Body of pancreas (tissue), 4 donors: ENCODE results near the gene ASPDH. TPM values are rescaled to one million over a fixed set of nuclear protein-coding genes. Genes with fewer than 3 reads are reported as not detected.

ENCODE experiments used
- ATAC-seq: fragments of 150-250 bp; one replicate; pipeline ENCODE4 v1.9.1; 2016
- DNase-seq, 4 donors: peaks; one replicate each; pipeline ENCODE4 v3.0.0-alpha.2; 2019
- H3K27ac ChIP-seq, 4 donors: fragments of 200-600 bp; sonication (generic); 1 replicate in 3 of 4; 2 replicates in 1 of 4; pipeline versions ENCODE4 v1.5.1 to v1.6.1; 2016 to 2019; ENCODE audit warnings: mild to moderate bottlenecking in 1 of 4, mixed read lengths in 1 of 4, moderate library complexity in 1 of 4
- H3K27me3 ChIP-seq, 2 donors: fragments of 200-600 bp; sonication (generic); one replicate each; pipeline ENCODE4 v1.6.0; 2016; ENCODE audit warnings: mild to moderate bottlenecking in 1 of 2
- H3K36me3 ChIP-seq, 2 donors: fragments of 200-600 bp; sonication (generic); replicated peaks in 1 of 2; 2 replicates each; pipeline ENCODE4 v1.5.1; 2016; ENCODE audit warnings: low read depth in 2 of 2; ENCODE audit not compliant: insufficient read depth in 1 of 2
- H3K4me1 ChIP-seq: fragments of 200-600 bp; sonication (generic); one replicate; pipeline ENCODE4 v1.6.0; 2016
- H3K4me3 ChIP-seq, 2 donors: fragments of 200-600 bp; sonication (generic); 1 replicate in 1 of 2; 2 replicates in 1 of 2; pipeline ENCODE4 v1.5.1; 2016 to 2019
- H3K9me3 ChIP-seq, 3 donors: fragments of 200-600 bp; sonication (generic); 1 replicate in 2 of 3; 2 replicates in 1 of 3; pipeline ENCODE4 v1.5.1; 2016
- POLR2A ChIP-seq, 3 donors: fragments of 450-650 bp; IDR thresholded peaks; one replicate each; pipeline ENCODE4 v1.6.1; 2016; ENCODE audit warnings: antibody characterized with exemption in 3 of 3, mild to moderate bottlenecking in 2 of 3
- WGBS, 2 donors: methylation state at CpG; one replicate each; pipeline ENCODE4 v1.1.5; 2017; 5-methylcytosine and 5-hydroxymethylcytosine counted together
- intact Hi-C: fragments of 100-400 bp; cut with DNase I; formaldehyde crosslinking; loops from one replicate; pipeline ENCODE4 v1.15.1; 2023
- total RNA-seq, 2 donors: library from RNA; depleted of rRNA; stranded (reverse); fragments of >200 nt; gene quantifications; one replicate each; pipeline ENCODE4 v1.1.0, GENCODE V29; 2016
- TF ChIP-seq, protein P1 (sequence below), 7 experiments: fragments of 450-650 bp in 4 of 7; fragments of 200-600 bp in 3 of 7; sonication (generic) in 3 of 7; IDR thresholded peaks; one replicate each; pipeline ENCODE4 v1.5.1; 2016 to 2019; ENCODE audit warnings: antibody characterized with exemption in 7 of 7

Gene ASPDH
- total RNA-seq, 2 donors from 2014 or later: not detected

DNA sequence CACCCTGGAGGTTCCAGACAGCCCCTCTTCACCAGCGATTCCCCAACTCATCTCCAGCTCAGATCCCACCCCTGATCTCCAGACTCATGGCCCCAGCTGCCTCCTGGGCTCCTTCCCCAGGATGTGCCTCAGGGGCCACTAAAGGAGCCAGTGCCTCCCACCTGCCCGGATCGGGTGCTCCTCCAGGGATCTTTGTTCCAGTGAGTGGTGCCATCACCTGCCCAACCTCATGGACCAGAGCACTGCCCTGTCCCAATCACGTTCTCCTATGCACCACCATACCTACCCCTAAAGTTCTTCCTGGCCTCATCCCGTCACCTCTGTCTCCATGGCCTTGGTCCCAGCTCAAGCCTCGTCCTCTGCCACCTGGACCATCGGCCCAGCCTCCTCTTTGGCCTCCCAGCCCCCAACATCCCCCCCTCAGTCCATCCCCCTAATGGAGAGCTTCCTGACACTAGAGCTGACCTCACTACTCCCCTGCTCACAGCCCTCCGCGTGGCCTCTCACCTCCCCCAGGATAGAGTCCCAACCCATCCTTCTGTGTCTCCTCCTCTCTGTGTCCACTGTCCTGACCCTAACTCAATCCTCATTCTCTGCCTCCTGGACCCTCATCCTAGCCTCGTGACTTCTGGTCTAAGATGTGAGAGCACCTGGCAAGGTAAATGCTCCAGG lies 28.3 kb downstream of the ASPDH start:
- Histone ChIP-seq H3K27ac (no peak overlapping the region), H3K27me3 (no peaks in the 10 kb centered on the region), H3K36me3 (peaks cover 7 to 9% of the 10 kb centered on the region in 2 donors), H3K4me3 (no peak overlapping the region), H3K4me1 (no peaks in the 10 kb centered on the region), H3K9me3 (no peaks in the 10 kb centered on the region)
- no peak for DNase-seq
- WGBS, 2 donors: 83 to 87% methylated on average over 10 of the region's 10 CpGs
- intact Hi-C loops: no loop called here
- no peak for ATAC-seq
- TF ChIP-seq POLR2A (IDR thresholded peaks at IDR 0.05): no peak
- TF ChIP-seq, protein P1, sequence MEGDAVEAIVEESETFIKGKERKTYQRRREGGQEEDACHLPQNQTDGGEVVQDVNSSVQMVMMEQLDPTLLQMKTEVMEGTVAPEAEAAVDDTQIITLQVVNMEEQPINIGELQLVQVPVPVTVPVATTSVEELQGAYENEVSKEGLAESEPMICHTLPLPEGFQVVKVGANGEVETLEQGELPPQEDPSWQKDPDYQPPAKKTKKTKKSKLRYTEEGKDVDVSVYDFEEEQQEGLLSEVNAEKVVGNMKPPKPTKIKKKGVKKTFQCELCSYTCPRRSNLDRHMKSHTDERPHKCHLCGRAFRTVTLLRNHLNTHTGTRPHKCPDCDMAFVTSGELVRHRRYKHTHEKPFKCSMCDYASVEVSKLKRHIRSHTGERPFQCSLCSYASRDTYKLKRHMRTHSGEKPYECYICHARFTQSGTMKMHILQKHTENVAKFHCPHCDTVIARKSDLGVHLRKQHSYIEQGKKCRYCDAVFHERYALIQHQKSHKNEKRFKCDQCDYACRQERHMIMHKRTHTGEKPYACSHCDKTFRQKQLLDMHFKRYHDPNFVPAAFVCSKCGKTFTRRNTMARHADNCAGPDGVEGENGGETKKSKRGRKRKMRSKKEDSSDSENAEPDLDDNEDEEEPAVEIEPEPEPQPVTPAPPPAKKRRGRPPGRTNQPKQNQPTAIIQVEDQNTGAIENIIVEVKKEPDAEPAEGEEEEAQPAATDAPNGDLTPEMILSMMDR (IDR thresholded peaks at IDR 0.05): no peak

DNA sequence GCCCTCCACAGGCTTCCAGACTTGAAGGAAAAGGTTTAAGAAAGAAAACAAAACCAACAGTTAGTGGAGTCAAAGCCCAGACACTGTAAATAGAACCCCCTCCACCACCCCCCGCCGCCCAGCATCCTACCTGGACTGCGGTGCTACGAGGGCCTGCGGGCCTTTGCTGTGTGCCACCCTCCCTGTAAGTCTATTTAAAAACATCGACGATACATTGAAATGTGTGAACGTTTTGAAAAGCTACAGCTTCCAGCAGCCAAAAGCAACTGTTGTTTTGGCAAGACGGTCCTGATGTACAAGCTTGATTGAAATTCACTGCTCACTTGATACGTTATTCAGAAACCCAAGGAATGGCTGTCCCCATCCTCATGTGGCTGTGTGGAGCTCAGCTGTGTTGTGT lies 30.8 kb downstream of the ASPDH start:
- H3K4me1 ChIP-seq: peaks cover 7% of the 10 kb centered on the region
- intact Hi-C loops: no loop called here
- H3K27me3 ChIP-seq: no peaks in the 10 kb centered on the region
- no peak overlapping the region for H3K4me3 ChIP-seq
- peaks cover 10 to 23% of the 10 kb centered on the region in 2 donors for H3K36me3 ChIP-seq
- H3K27ac ChIP-seq: no peak overlapping the region
- H3K9me3 ChIP-seq: no peaks in the 10 kb centered on the region
- DNase-seq: no peak
- WGBS, 2 donors: 88 to 89% methylated on average over 10 of the region's 10 CpGs
- TF ChIP-seq, protein P1 (IDR thresholded peaks at IDR 0.05): no peak
- no peak for TF ChIP-seq POLR2A (IDR thresholded peaks at IDR 0.05)
- ATAC-seq: no peak

DNA sequence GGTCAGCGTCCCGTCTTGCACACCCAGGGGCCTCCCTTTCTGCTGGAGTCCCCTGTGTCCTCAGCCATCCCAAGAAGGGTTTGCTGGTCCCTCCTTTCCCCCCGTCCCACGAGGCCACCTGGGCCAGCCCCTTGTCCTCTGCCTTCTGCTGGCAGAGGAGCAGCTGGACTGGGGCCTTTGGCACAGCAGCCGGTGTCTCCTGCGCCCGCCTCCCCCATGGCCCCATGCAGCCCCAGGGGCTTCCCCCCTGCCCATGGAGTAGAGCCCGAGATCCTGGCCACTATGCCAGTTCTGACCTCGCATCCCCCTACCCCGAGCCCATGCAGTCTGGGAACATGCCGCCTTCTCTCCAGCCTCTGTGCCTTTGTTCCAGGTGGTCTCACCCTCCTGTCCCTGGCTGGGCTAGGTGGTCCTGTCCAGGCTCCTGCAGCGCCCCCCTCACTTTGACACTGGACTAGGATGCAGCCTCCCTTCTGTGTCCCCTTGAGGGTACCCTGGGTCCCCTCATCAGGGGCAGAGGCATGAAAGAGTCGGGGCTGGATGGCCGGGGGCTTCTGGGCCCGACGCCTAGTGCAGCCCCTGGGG lies 31.4 kb downstream of the ASPDH start:
- no peak for DNase-seq
- H3K4me3 ChIP-seq: no peak overlapping the region
- intact Hi-C loops: no loop called here
- H3K4me1 ChIP-seq: peaks cover 12% of the 10 kb centered on the region
- no peak for ATAC-seq
- no peak overlapping the region for H3K27ac ChIP-seq
- no peaks in the 10 kb centered on the region for H3K9me3 ChIP-seq
- TF ChIP-seq, protein P1 (IDR thresholded peaks at IDR 0.05): no peak
- no peak for TF ChIP-seq POLR2A (IDR thresholded peaks at IDR 0.05)
- 88 to 98% methylated on average over 8 to 15 of the region's 16 CpGs for WGBS, 2 donors
- no peaks in the 10 kb centered on the region for H3K27me3 ChIP-seq
- peaks cover 10 to 23% of the 10 kb centered on the region in 2 donors for H3K36me3 ChIP-seq

DNA sequence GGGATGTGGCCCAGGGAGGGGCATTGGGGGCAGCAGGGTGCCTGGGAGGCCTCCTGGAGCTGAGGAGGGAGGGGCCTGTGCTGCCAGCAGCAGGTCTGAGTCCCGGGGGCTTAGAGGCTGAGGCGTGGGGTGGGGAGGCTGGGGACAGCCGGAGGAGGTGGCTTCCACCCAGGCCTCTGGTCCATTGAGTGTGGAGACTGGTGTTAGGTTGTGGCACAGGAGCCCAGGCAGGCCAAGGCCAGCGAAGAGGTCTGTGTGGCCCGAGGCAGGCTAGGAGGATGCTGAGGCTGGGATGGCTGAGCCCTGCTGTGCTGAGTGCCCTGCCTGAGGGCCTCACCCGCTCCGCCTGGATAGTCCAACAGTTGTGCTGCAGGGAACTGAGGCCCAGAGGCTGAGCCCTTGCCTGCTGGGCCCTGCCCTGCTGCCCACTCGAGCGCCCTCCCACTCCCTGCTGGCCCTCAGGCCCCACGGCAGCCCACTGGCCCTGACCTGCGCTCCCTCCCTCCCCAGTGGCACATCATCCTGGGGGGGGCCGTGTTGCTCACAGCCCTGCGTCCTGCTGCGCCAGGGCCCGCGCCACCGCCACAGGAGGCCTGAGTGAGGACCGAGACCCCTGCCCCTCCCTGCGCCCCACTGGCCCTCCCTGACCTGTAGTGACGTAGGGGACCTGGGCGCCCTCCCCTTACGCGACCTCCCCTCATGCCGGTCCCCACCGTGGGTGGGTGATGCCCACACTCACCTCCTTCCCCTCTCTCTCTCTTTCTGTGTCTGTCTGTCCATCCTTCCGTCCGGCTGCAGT lies 32.2 kb downstream of the ASPDH start:
- H3K36me3 ChIP-seq: peaks cover 10 to 23% of the 10 kb centered on the region in 2 donors
- ATAC-seq: no peak
- H3K9me3 ChIP-seq: no peaks in the 10 kb centered on the region
- H3K27me3 ChIP-seq: no peaks in the 10 kb centered on the region
- peaks cover 17% of the 10 kb centered on the region for H3K4me1 ChIP-seq
- no peak for DNase-seq
- no peak for TF ChIP-seq POLR2A (IDR thresholded peaks at IDR 0.05)
- TF ChIP-seq, protein P1 (IDR thresholded peaks at IDR 0.05): no peak
- H3K27ac ChIP-seq: no peak overlapping the region
- intact Hi-C loops: no loop called here
- H3K4me3 ChIP-seq: no peak overlapping the region
- 92 to 94% methylated on average over 10 to 23 of the region's 27 CpGs for WGBS, 2 donors
